AG04450 (cell line): ENCODE data around the gene PCYT1A. TPM values are rescaled to one million over a fixed set of nuclear protein-coding genes. Genes with fewer than 3 reads are reported as not detected.
A peak's percentile ranks its signal among the peaks of the same experiment; 100 is the strongest.
"Not testable (repeated sequence)": the region's sequence is repeated elsewhere in the genome, so short reads cannot be mapped to it uniquely, and the experiment has no call there.

Experiments used
- CTCF ChIA-PET: fragments of 300-600, 350-600 bp; formaldehyde crosslinking; extraction: SDS; loops from one replicate; lab custom pipeline; 2022; ENCODE audit warnings: antibody characterized with exemption, inconsistent platforms; lab: Charles Lee
- POLR2A ChIA-PET: fragments of 350-600 bp; formaldehyde crosslinking; extraction: SDS; loops from one replicate; lab custom pipeline; 2021; ENCODE audit warnings: antibody characterized with exemption, inconsistent platforms; lab: Yijun Ruan, JAX
- DNase-seq: peaks from one replicate; pipeline ENCODE4 v3.0.0-alpha.2; 2011; ENCODE audit warnings: low read depth, low spot score
- H3K27ac ChIP-seq: one replicate; pipeline ENCODE4 v1.5.1; 2012; ENCODE audit warnings: low read depth, low read length, control low read depth
- H3K27me3 ChIP-seq: one replicate; pipeline ENCODE4 v1.6.0; 2012; ENCODE audit warnings: low read length; ENCODE audit not compliant: control insufficient read depth, insufficient read depth
- H3K4me3 ChIP-seq: 2 replicates; pipeline ENCODE4 v1.5.1; 2011; ENCODE audit warnings: mild to moderate bottlenecking, low read depth, low read length, control low read depth
- H3K9me3 ChIP-seq: 2 replicates; pipeline ENCODE4 v1.5.1; 2012; ENCODE audit warnings: low read length; ENCODE audit not compliant: control insufficient read depth, insufficient read depth
- polyA plus RNA-seq: library from polyadenylated mRNA; depleted of rRNA; stranded (reverse); fragments of >200 nt; gene quantifications from 2 replicates; pipeline ENCODE4 v1.2.3, GENCODE V29; 2011
- TF ChIP-seq, protein P1 (sequence below): IDR thresholded peaks from 2 replicates; pipeline ENCODE4 v1.5.1; 2011; ENCODE audit warnings: low read depth, low read length, control low read depth, inconsistent platforms

PCYT1A gene
- polyA plus RNA-seq, 1 experiment, result 71.4 TPM

GRCh38 chr3:196321162-196321561 lies 33.6 kb upstream of the PCYT1A start:
- CTCF ChIA-PET, result no interaction called here
- H3K4me3 ChIP-seq, result no peak overlapping the region
- POLR2A ChIA-PET, result interaction anchor here (0.6 kb wide), 1 partner anchor 143 kb away, joined by 5 read pairs; no protein-coding TSS in a partner anchor
- DNase-seq, result no peak
- no peaks in the 10 kb centered on the region for H3K27me3 ChIP-seq
- no peaks in the 10 kb centered on the region; the same call in 1 of the 2 replicates for H3K9me3 ChIP-seq
- no peak overlapping the region for H3K27ac ChIP-seq
- TF ChIP-seq, protein P1, sequence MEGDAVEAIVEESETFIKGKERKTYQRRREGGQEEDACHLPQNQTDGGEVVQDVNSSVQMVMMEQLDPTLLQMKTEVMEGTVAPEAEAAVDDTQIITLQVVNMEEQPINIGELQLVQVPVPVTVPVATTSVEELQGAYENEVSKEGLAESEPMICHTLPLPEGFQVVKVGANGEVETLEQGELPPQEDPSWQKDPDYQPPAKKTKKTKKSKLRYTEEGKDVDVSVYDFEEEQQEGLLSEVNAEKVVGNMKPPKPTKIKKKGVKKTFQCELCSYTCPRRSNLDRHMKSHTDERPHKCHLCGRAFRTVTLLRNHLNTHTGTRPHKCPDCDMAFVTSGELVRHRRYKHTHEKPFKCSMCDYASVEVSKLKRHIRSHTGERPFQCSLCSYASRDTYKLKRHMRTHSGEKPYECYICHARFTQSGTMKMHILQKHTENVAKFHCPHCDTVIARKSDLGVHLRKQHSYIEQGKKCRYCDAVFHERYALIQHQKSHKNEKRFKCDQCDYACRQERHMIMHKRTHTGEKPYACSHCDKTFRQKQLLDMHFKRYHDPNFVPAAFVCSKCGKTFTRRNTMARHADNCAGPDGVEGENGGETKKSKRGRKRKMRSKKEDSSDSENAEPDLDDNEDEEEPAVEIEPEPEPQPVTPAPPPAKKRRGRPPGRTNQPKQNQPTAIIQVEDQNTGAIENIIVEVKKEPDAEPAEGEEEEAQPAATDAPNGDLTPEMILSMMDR, result no peak

DNA sequence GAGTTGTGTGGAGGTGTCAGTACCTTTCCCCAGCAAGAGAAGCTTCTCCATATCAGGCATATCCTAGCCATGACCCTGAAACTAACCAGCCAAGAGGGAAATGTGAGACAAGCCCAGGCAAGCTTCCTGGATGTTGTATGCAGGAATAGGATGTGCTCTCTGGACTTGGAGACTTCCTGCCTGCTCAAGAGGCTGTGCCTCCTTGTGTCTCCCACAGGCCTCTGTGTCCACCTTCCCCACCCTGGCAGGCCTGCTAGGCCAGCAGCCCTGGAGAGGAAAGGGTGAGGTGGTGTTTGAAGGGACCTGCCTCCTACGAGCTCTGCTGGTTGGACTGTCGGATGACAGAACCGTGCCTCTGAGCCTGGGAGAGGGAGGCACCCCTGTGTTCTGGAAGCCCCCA lies 32.6 kb upstream of the PCYT1A start:
- no peak overlapping the region for H3K27ac ChIP-seq
- no peak overlapping the region for H3K4me3 ChIP-seq
- DNase-seq, result no peak
- TF ChIP-seq, protein P1, result no peak
- ChIA-PET POLR2A (interaction anchor here (0.5 to 0.7 kb wide), 2 partner anchors 12 to 18 kb away, joined by 5 to 10 read pairs; no protein-coding TSS in a partner anchor), CTCF (no interaction called here)
- H3K9me3 ChIP-seq, result no peaks in the 10 kb centered on the region; the same call in 1 of the 2 replicates
- H3K27me3 ChIP-seq, result no peaks in the 10 kb centered on the region

- no peaks in the 10 kb centered on the region; the same call in 1 of the 2 replicates for H3K9me3 ChIP-seq
- DNase-seq, result peak; percentile 60
- TF ChIP-seq, protein P1, result no peak; the same call in 1 of the 2 replicates
- peak within 1 kb of the TSS; percentile 82 for H3K27ac ChIP-seq
- no peaks in the 10 kb centered on the region for H3K27me3 ChIP-seq
- CTCF ChIA-PET, result no interaction called here
- POLR2A ChIA-PET, result interaction anchor here (0.6 to 1.0 kb wide), 5 partner anchors 8 to 241 kb away, joined by 3 to 9 read pairs (median 4); partner anchors contain the start of gene UBXN7
- peak within 1 kb of the TSS; percentile 86 for H3K4me3 ChIP-seq
These were observed 30.4 kb upstream of the PCYT1A start, which contains the start of gene DYNLT2B for GRCh38 chr3:196317687-196318467. Gene DYNLT2B, minus strand, starts transcription at chr3:196318240. Its CDS starts 88 bp downstream, at chr3:196318152.

- not testable (repeated sequence) for H3K9me3 ChIP-seq, DNase-seq, H3K27me3 ChIP-seq
- POLR2A ChIA-PET, result interaction anchor here (0.6 to 0.9 kb wide), 4 partner anchors 7 to 240 kb away, joined by 3 to 9 read pairs (median 4); partner anchors contain the start of gene UBXN7
- CTCF ChIA-PET, result interaction anchor here (0.7 kb wide), 1 partner anchor 498 kb away, joined by 3 read pairs; no protein-coding TSS in a partner anchor
- Histone ChIP-seq H3K27ac (peak overlapping the region; percentile 82), H3K4me3 (peak overlapping the region; percentile 86)
These were observed 29.5 kb upstream of the PCYT1A start for GRCh38 chr3:196316799-196317686.

- CTCF ChIA-PET, result interaction anchor here (0.7 kb wide), 1 partner anchor 499 kb away, joined by 3 read pairs; no protein-coding TSS in a partner anchor
- DNase-seq, result no peak
- Histone ChIP-seq H3K9me3 (no peaks in the 10 kb centered on the region; the same call in 1 of the 2 replicates), H3K4me3 (no peak overlapping the region), H3K27ac (no peak overlapping the region), H3K27me3 (no peaks in the 10 kb centered on the region)
- POLR2A ChIA-PET, result no interaction called here
- TF ChIP-seq, protein P1, result no peak
These were observed 28.3 kb upstream of the PCYT1A start for GRCh38 chr3:196315821-196316220.
